Stimulated activated effector memory CD8-positive, alpha-beta T cell treated with anti-CD3 and anti-CD28 coated beads, Interleukin-12 subunit alpha, Interleukin-12 subunit beta, amount 100 ng/mL, for 72 hours (primary cell): ENCODE data around the gene SUPT20H.
"Not testable (repeated sequence)": the region's sequence is repeated elsewhere in the genome, so short reads cannot be mapped to it uniquely, and the experiment has no call there.

Source experiments
- ATAC-seq: fragments of 150-1000 bp; cut with Tn5 transposase; 2 replicates; pipeline ENCODE4 v1.10.0; 2021
- DNase-seq, 2 donors: peaks; one replicate each; pipeline ENCODE4 v3.0.0; 2021 to 2022; ENCODE audit warnings: low spot score in 2 of 2
- H3K27ac Mint-ChIP-seq: one replicate; pipeline ENCODE4 v1.8.0; 2022; ENCODE audit warnings: mild to moderate bottlenecking, mixed read lengths
- H3K36me3 Mint-ChIP-seq: one replicate; pipeline ENCODE4 v1.8.0; 2022; ENCODE audit warnings: mild to moderate bottlenecking, mixed read lengths
- H3K4me1 Mint-ChIP-seq: one replicate; pipeline ENCODE4 v1.8.0; 2022; ENCODE audit warnings: mixed read lengths
- H3K4me3 Mint-ChIP-seq: one replicate; pipeline ENCODE4 v1.8.0; 2022; ENCODE audit warnings: mild to moderate bottlenecking, mixed read lengths
- H3K9me3 Mint-ChIP-seq: one replicate; pipeline ENCODE4 v1.8.0; 2022; ENCODE audit warnings: mixed read lengths

Gene SUPT20H

GRCh38 chr13:37085606-37086005 is 26.1 kb upstream of the SUPT20H start:
- no peak for DNase-seq
- Mint-ChIP-seq H3K27ac (no peak overlapping the region), H3K4me1 (no peaks in the 10 kb centered on the region), H3K4me3 (no peak overlapping the region), H3K36me3 (no peaks in the 10 kb centered on the region), H3K9me3 (no peaks in the 10 kb centered on the region)
- no peak for ATAC-seq

GRCh38 chr13:37076818-37077217 is 17.3 kb upstream of the SUPT20H start:
- Mint-ChIP-seq H3K4me1 (no peaks in the 10 kb centered on the region), H3K27ac (no peak overlapping the region), H3K4me3 (no peak overlapping the region), H3K36me3 (no peaks in the 10 kb centered on the region), H3K9me3 (no peaks in the 10 kb centered on the region)
- DNase-seq = no peak
- no peak for ATAC-seq

- Mint-ChIP-seq H3K27ac (no peak overlapping the region), H3K4me3 (no peak overlapping the region)
Measured at GRCh38 chr13:37075164-37075563, 15.7 kb upstream of the SUPT20H start.

GRCh38 chr13:37074703-37075102 is 15.2 kb upstream of the SUPT20H start:
- no peak for DNase-seq

More at GRCh38 chr13:37075164-37075563, 15.7 kb upstream of the SUPT20H start:
- ATAC-seq (no peak), DNase-seq (no peak)
- H3K4me1 Mint-ChIP-seq = no peaks in the 10 kb centered on the region
- H3K36me3 Mint-ChIP-seq = no peaks in the 10 kb centered on the region
- H3K9me3 Mint-ChIP-seq = no peaks in the 10 kb centered on the region

GRCh38 chr13:37072024-37072423 is 12.5 kb upstream of the SUPT20H start:
- Mint-ChIP-seq H3K27ac (no peak overlapping the region), H3K4me1 (no peaks in the 10 kb centered on the region), H3K4me3 (no peak overlapping the region), H3K36me3 (no peaks in the 10 kb centered on the region), H3K9me3 (no peaks in the 10 kb centered on the region)
- no peak for ATAC-seq
- no peak for DNase-seq

More at GRCh38 chr13:37074703-37075102, 15.2 kb upstream of the SUPT20H start:
- H3K4me1 Mint-ChIP-seq = no peaks in the 10 kb centered on the region
- no peaks in the 10 kb centered on the region for H3K9me3 Mint-ChIP-seq
- no peaks in the 10 kb centered on the region for H3K36me3 Mint-ChIP-seq
- ATAC-seq = no peak
- no peak overlapping the region for H3K4me3 Mint-ChIP-seq
- no peak overlapping the region for H3K27ac Mint-ChIP-seq

- Mint-ChIP-seq H3K4me3 (no peak overlapping the region), H3K27ac (no peak overlapping the region), H3K36me3 (no peaks in the 10 kb centered on the region), H3K4me1 (no peaks in the 10 kb centered on the region), H3K9me3 (no peaks in the 10 kb centered on the region)
- DNase-seq = no peak
- ATAC-seq = no peak
Measured at GRCh38 chr13:37070956-37071355, 11.5 kb upstream of the SUPT20H start.

- ATAC-seq (peak; percentile 26), DNase-seq (no peak)
- no peak overlapping the region for H3K27ac Mint-ChIP-seq
- H3K9me3 Mint-ChIP-seq = no peaks in the 10 kb centered on the region
- no peaks in the 10 kb centered on the region for H3K4me1 Mint-ChIP-seq
- H3K36me3 Mint-ChIP-seq = no peaks in the 10 kb centered on the region
- no peak overlapping the region for H3K4me3 Mint-ChIP-seq
Measured at GRCh38 chr13:37070145-37070695, 10.7 kb upstream of the SUPT20H start.

- Mint-ChIP-seq H3K27ac (no peak overlapping the region), H3K4me1 (no peaks in the 10 kb centered on the region), H3K36me3 (no peaks in the 10 kb centered on the region)
Measured at GRCh38 chr13:37069597-37070103, 10.2 kb upstream of the SUPT20H start.

GRCh38 chr13:37068962-37069361 is 9.5 kb upstream of the SUPT20H start:
- Mint-ChIP-seq H3K27ac (no peak overlapping the region), H3K36me3 (no peaks in the 10 kb centered on the region), H3K9me3 (no peaks in the 10 kb centered on the region), H3K4me1 (no peaks in the 10 kb centered on the region), H3K4me3 (no peak overlapping the region)
- DNase-seq (no peak), ATAC-seq (no peak)

More at GRCh38 chr13:37069597-37070103, 10.2 kb upstream of the SUPT20H start:
- ATAC-seq (peak; percentile 32), DNase-seq (no peak)
- no peak overlapping the region for H3K4me3 Mint-ChIP-seq
- no peaks in the 10 kb centered on the region for H3K9me3 Mint-ChIP-seq

- H3K9me3 Mint-ChIP-seq = no peaks in the 10 kb centered on the region
- DNase-seq = no peak
- no peak overlapping the region for H3K4me3 Mint-ChIP-seq
- H3K27ac Mint-ChIP-seq = no peak overlapping the region
- no peaks in the 10 kb centered on the region for H3K36me3 Mint-ChIP-seq
- H3K4me1 Mint-ChIP-seq = no peaks in the 10 kb centered on the region
- no peak for ATAC-seq
Measured at GRCh38 chr13:37067874-37068273, 8.4 kb upstream of the SUPT20H start.

- ATAC-seq = no peak
- no peaks in the 10 kb centered on the region for H3K9me3 Mint-ChIP-seq
- no peak for DNase-seq
- H3K4me1 Mint-ChIP-seq = no peaks in the 10 kb centered on the region
- H3K27ac Mint-ChIP-seq = no peak overlapping the region
- no peak overlapping the region for H3K4me3 Mint-ChIP-seq
- no peaks in the 10 kb centered on the region for H3K36me3 Mint-ChIP-seq
Measured at GRCh38 chr13:37065890-37066526, 6.5 kb upstream of the SUPT20H start.

GRCh38 chr13:37059848-37060192 is 332 bp upstream of the SUPT20H start:
- peaks cover 18% of the 10 kb centered on the region for H3K4me1 Mint-ChIP-seq
- DNase-seq = no peak
- ATAC-seq = peak; percentile 45
- peaks cover 21% of the 10 kb centered on the region for H3K36me3 Mint-ChIP-seq
- H3K9me3 Mint-ChIP-seq = no peaks in the 10 kb centered on the region
- peak overlapping the region; percentile 89 for H3K4me3 Mint-ChIP-seq
- peak overlapping the region; percentile 97 for H3K27ac Mint-ChIP-seq

- Mint-ChIP-seq H3K4me1 (peaks cover 41% of the 10 kb centered on the region), H3K36me3 (peaks cover 27% of the 10 kb centered on the region)
- H3K4me3 Mint-ChIP-seq, H3K9me3 Mint-ChIP-seq, ATAC-seq, H3K27ac Mint-ChIP-seq, DNase-seq: not testable (repeated sequence)
Measured at GRCh38 chr13:37056228-37056627, 3.3 kb downstream of the SUPT20H start.

- H3K27ac Mint-ChIP-seq, H3K4me3 Mint-ChIP-seq, DNase-seq, ATAC-seq, H3K9me3 Mint-ChIP-seq: not testable (repeated sequence)
- Mint-ChIP-seq H3K4me1 (peaks cover 31% of the 10 kb centered on the region), H3K36me3 (peaks cover 43% of the 10 kb centered on the region)
Measured at GRCh38 chr13:37053111-37053510, 6.4 kb downstream of the SUPT20H start.

GRCh38 chr13:37049810-37050209 is 9.7 kb downstream of the SUPT20H start:
- Mint-ChIP-seq H3K36me3 (peaks cover 62% of the 10 kb centered on the region), H3K4me3 (no peak overlapping the region), H3K9me3 (no peaks in the 10 kb centered on the region), H3K27ac (no peak overlapping the region), H3K4me1 (peaks cover 22% of the 10 kb centered on the region)
- ATAC-seq (no peak), DNase-seq (no peak)

- no peaks in the 10 kb centered on the region for H3K9me3 Mint-ChIP-seq
- peaks cover 76% of the 10 kb centered on the region for H3K36me3 Mint-ChIP-seq
- H3K27ac Mint-ChIP-seq = no peak overlapping the region
- ATAC-seq (no peak), DNase-seq (no peak)
- peaks cover 10% of the 10 kb centered on the region for H3K4me1 Mint-ChIP-seq
- H3K4me3 Mint-ChIP-seq = no peak overlapping the region
Measured at GRCh38 chr13:37047846-37048245, 11.6 kb downstream of the SUPT20H start.
